Neural progenitor cell (in vitro differentiated cells): ENCODE measurements around the gene DSG1.

Experiments
- EZH2 ChIP-seq: fragments of 200-600 bp; sonication (generic); IDR thresholded peaks from 2 replicates; pipeline ENCODE4 v1.6.1; 2017; ENCODE audit warnings: antibody characterized with exemption, mild to moderate bottlenecking, moderate library complexity
- TF ChIP-seq, protein P1 (sequence below): fragments of 200-600 bp; sonication (generic); IDR thresholded peaks from 2 replicates; pipeline ENCODE4 v1.5.1; 2017; ENCODE audit warnings: antibody characterized with exemption, mild to moderate bottlenecking

DNA sequence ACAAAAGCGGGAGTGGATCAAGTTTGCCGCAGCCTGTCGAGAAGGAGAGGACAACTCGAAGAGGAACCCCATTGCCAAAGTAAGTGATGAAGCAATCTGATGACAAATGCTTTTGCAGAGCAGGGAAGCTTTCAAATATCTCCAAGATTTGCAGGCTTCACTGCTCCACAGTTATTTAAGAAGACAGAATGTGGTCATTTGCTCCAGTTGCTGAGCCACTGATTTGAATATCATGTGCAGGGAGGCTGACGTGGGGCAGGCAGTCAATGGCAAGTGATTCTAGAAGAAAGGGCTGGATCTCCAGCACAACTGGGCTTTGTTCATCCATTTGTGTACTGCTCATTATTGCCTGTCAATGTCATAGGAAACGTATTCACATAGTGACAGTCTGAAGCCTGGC, 68.8 kb downstream of the DSG1 start:
- TF ChIP-seq, protein P1, sequence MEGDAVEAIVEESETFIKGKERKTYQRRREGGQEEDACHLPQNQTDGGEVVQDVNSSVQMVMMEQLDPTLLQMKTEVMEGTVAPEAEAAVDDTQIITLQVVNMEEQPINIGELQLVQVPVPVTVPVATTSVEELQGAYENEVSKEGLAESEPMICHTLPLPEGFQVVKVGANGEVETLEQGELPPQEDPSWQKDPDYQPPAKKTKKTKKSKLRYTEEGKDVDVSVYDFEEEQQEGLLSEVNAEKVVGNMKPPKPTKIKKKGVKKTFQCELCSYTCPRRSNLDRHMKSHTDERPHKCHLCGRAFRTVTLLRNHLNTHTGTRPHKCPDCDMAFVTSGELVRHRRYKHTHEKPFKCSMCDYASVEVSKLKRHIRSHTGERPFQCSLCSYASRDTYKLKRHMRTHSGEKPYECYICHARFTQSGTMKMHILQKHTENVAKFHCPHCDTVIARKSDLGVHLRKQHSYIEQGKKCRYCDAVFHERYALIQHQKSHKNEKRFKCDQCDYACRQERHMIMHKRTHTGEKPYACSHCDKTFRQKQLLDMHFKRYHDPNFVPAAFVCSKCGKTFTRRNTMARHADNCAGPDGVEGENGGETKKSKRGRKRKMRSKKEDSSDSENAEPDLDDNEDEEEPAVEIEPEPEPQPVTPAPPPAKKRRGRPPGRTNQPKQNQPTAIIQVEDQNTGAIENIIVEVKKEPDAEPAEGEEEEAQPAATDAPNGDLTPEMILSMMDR, result no peak
- no peak for TF ChIP-seq EZH2
